MM.1S (cell line): ENCODE data around the gene ARF6.

ENCODE experiments used
- DNase-seq: peaks from one replicate; pipeline ENCODE4 v3.0.0-alpha.2; 2015
- H2AFZ ChIP-seq: fragments of 300-600 bp; sonication (generic); 2 replicates; pipeline ENCODE4 v1.6.0; 2016; ENCODE audit warnings: antibody characterized with exemption, low read length
- H3F3A ChIP-seq: fragments of 300-600 bp; sonication (generic); 2 replicates; pipeline ENCODE4 v1.6.1; 2016; ENCODE audit warnings: mild to moderate bottlenecking, antibody characterized with exemption, low read length, moderate library complexity, mixed read lengths; ENCODE audit not compliant: insufficient read depth
- H3K27ac ChIP-seq: fragments of 300-600 bp; sonication (generic); 2 replicates; pipeline ENCODE4 v1.5.1; 2016; ENCODE audit warnings: mild to moderate bottlenecking, low read length
- H3K27me3 ChIP-seq: fragments of 300-600 bp; sonication (generic); replicated peaks from 2 replicates; pipeline ENCODE4 v1.6.0; 2016; ENCODE audit warnings: low read length; ENCODE audit not compliant: insufficient read depth
- H3K36me3 ChIP-seq: fragments of 300-600 bp; sonication (generic); replicated peaks from 2 replicates; pipeline ENCODE4 v1.6.1; 2016; ENCODE audit warnings: mild to moderate bottlenecking, low read length, mixed read lengths; ENCODE audit not compliant: insufficient read depth
- H3K4me1 ChIP-seq: fragments of 300-600 bp; sonication (generic); 2 replicates; pipeline ENCODE4 v1.6.1; 2016; ENCODE audit warnings: low read length, mixed read lengths
- H3K4me2 ChIP-seq: fragments of 300-600 bp; sonication (generic); 2 replicates; pipeline ENCODE4 v1.6.0; 2016; ENCODE audit warnings: low read depth, low read length
- H3K4me3 ChIP-seq: fragments of 300-600 bp; sonication (generic); 2 replicates; pipeline ENCODE4 v1.5.1; 2016; ENCODE audit warnings: low read length, mixed read lengths
- H3K79me2 ChIP-seq: fragments of 300-600 bp; sonication (generic); 2 replicates; pipeline ENCODE4 v1.6.1; 2016; ENCODE audit warnings: mixed run types, low read length, mixed read lengths
- H3K9ac ChIP-seq: fragments of 300-600 bp; sonication (generic); 2 replicates; pipeline ENCODE4 v1.6.1; 2016; ENCODE audit warnings: low read length, mixed read lengths
- H3K9me2 ChIP-seq: fragments of 300-600 bp; sonication (generic); replicated peaks from 2 replicates; pipeline ENCODE4 v1.6.1; 2016; ENCODE audit warnings: mild to moderate bottlenecking, low read length, mixed read lengths; ENCODE audit not compliant: insufficient read depth
- H3K9me3 ChIP-seq: fragments of 300-600 bp; sonication (generic); replicated peaks from 2 replicates; pipeline ENCODE4 v1.6.1; 2016; ENCODE audit warnings: mild to moderate bottlenecking, low read length, mixed read lengths; ENCODE audit not compliant: insufficient read depth
- H4K20me1 ChIP-seq: fragments of 300-600 bp; sonication (generic); 2 replicates; pipeline ENCODE4 v1.6.1; 2016; ENCODE audit warnings: mild to moderate bottlenecking, low read length, moderate library complexity, mixed read lengths; ENCODE audit not compliant: insufficient read depth
- EZH2 ChIP-seq: fragments of 300-600 bp; sonication (generic); optimal IDR thresholded peaks from 2 replicates; pipeline ENCODE3; 2017; ENCODE audit warnings: low read depth, mild to moderate bottlenecking, antibody characterized with exemption, low read length, mixed read lengths
- EZH2phosphoT487 ChIP-seq: fragments of 300-600 bp; sonication (generic); IDR thresholded peaks from 2 replicates; pipeline ENCODE4 v1.6.1; 2018; ENCODE audit warnings: antibody characterized with exemption, low read length
- TF ChIP-seq, protein P1 (sequence below): fragments of 300-600 bp; sonication (generic); IDR thresholded peaks from 2 replicates; pipeline ENCODE4 v1.5.1; 2016; ENCODE audit warnings: antibody characterized with exemption, low read length, mixed read lengths

ARF6 gene

DNA sequence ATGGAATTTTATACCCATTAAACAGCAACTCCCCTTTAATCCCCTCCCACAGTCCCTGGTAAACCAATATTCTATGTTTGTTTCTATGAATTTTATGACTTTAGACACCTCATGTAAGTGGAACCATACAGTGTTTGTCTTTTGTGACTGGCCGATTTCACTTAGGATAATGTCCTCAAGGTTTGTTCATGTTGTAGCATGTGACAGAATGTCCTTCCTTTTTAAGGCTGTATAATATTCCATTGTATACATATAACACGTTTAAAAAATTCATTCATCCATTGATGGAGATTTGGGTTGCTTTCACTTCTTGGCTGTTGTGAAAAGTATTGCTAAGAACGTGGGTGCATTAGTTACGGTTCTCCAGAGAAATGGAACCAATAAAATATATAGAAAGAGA lies 40.2 kb downstream of the ARF6 start:
- Histone ChIP-seq H3K27ac (no peak overlapping the region), H3K36me3 (no peaks in the 10 kb centered on the region), H3K27me3 (no peaks in the 10 kb centered on the region), H3F3A (no peaks in the 10 kb centered on the region), H3K9ac (no peak overlapping the region), H3K79me2 (no peaks in the 10 kb centered on the region), H3K9me2 (no peaks in the 10 kb centered on the region), H3K9me3 (no peaks in the 10 kb centered on the region), H3K4me3 (no peak overlapping the region), H4K20me1 (no peaks in the 10 kb centered on the region), H2AFZ (no peak overlapping the region), H3K4me1 (0 out of 2 replicates have a peak, but pooled peaks cover 3% of the 10 kb centered on the region), H3K4me2 (no peak overlapping the region)
- no peak for DNase-seq
- no peak for TF ChIP-seq EZH2
- TF ChIP-seq, protein P1, sequence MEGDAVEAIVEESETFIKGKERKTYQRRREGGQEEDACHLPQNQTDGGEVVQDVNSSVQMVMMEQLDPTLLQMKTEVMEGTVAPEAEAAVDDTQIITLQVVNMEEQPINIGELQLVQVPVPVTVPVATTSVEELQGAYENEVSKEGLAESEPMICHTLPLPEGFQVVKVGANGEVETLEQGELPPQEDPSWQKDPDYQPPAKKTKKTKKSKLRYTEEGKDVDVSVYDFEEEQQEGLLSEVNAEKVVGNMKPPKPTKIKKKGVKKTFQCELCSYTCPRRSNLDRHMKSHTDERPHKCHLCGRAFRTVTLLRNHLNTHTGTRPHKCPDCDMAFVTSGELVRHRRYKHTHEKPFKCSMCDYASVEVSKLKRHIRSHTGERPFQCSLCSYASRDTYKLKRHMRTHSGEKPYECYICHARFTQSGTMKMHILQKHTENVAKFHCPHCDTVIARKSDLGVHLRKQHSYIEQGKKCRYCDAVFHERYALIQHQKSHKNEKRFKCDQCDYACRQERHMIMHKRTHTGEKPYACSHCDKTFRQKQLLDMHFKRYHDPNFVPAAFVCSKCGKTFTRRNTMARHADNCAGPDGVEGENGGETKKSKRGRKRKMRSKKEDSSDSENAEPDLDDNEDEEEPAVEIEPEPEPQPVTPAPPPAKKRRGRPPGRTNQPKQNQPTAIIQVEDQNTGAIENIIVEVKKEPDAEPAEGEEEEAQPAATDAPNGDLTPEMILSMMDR: no peak
- TF ChIP-seq EZH2phosphoT487: no peak

DNA sequence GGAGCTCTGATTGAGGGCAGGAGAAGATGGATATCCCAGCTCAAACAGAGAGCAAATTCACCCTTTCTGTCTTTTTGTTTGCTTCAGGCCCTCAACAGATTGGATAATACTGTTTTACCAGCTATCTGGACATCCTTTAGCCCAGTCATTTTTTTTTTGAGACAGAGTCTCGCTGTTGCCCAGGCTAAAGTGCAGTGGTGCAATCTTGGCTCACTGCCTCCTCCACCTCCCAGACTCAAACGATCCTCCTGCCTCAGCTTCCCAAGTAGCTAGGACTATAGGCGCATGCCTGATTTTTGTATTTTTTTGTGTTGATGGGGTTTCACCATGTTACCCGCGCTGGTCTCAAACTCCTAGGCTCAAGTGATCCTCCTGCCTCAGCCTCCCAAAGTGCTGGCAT lies 40.8 kb downstream of the ARF6 start:
- TF ChIP-seq EZH2phosphoT487: no peak
- TF ChIP-seq, protein P1: no peak
- TF ChIP-seq EZH2: no peak
- Histone ChIP-seq H3K79me2 (no peaks in the 10 kb centered on the region), H2AFZ (no peak overlapping the region), H4K20me1 (no peaks in the 10 kb centered on the region), H3K4me3 (no peak overlapping the region), H3K9me2 (no peaks in the 10 kb centered on the region), H3K27ac (no peak overlapping the region), H3K27me3 (no peaks in the 10 kb centered on the region), H3K36me3 (no peaks in the 10 kb centered on the region), H3K4me1 (0 out of 2 replicates have a peak, but pooled peaks cover 3% of the 10 kb centered on the region), H3K9ac (no peak overlapping the region), H3K9me3 (no peaks in the 10 kb centered on the region), H3F3A (no peaks in the 10 kb centered on the region), H3K4me2 (no peak overlapping the region)
- DNase-seq: no peak

DNA sequence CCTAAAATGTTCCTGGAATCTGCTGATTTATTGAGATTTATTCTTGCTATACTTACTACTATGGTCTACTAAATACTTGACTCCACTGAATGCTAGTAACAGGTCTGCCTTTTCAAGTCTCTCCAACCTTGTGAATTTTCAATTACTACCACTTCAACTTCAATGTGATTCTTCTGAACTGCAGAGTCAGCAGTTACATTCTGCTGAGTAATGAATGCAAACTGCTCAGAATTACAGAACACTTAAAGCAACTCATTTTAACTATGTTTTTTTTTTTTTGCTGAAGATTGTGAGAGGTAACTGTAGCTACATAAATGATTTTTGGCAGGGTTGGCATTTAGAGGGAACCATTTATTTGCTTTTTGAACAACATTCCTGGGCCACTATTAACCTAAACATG lies 41.8 kb downstream of the ARF6 start:
- H3K4me1 ChIP-seq: 0 out of 2 replicates have a peak, but pooled peaks cover 3% of the 10 kb centered on the region
- no peak overlapping the region for H3K27ac ChIP-seq
- no peaks in the 10 kb centered on the region for H3K79me2 ChIP-seq
- H3K36me3 ChIP-seq: no peaks in the 10 kb centered on the region
- H3K27me3 ChIP-seq: no peaks in the 10 kb centered on the region
- peak; percentile 45 for DNase-seq
- H4K20me1 ChIP-seq: no peaks in the 10 kb centered on the region
- no peak overlapping the region for H2AFZ ChIP-seq
- no peaks in the 10 kb centered on the region for H3K9me2 ChIP-seq
- H3F3A ChIP-seq: no peaks in the 10 kb centered on the region
- no peak overlapping the region for H3K4me3 ChIP-seq
- TF ChIP-seq EZH2 (no peak), EZH2phosphoT487 (no peak)
- TF ChIP-seq, protein P1: no peak
- no peak overlapping the region for H3K4me2 ChIP-seq
- no peak overlapping the region for H3K9ac ChIP-seq
- no peaks in the 10 kb centered on the region for H3K9me3 ChIP-seq
